ENCODE results near the gene OAF. TPM values are rescaled to one million over a fixed set of nuclear protein-coding genes. Genes with fewer than 3 reads are reported as not detected.
A peak's percentile ranks its signal among the peaks of the same experiment; 100 is the strongest.

Gene OAF
- total RNA-seq, 1 donor from 2014 or later: 17.8 TPM

GRCh38 chr11:120184946-120185705 is 25.7 kb upstream of the OAF start:
- H3K4me3 ChIP-seq: no peak overlapping the region
- H3K27me3 ChIP-seq (ENCODE audit: low read depth): no peaks in the 10 kb centered on the region
- TF ChIP-seq CTCF (IDR thresholded peaks at IDR 0.05): no peak
- H3K4me1 ChIP-seq: peaks cover 14% of the 10 kb centered on the region
- no peaks in the 10 kb centered on the region for H3K9me3 ChIP-seq
- intact Hi-C loops (cut with DNase I): no loop called here
- no peak overlapping the region for H3K27ac ChIP-seq
- ATAC-seq: peak; percentile 43 to 49
- no peak for DNase-seq
- no peaks in the 10 kb centered on the region for H3K36me3 ChIP-seq

- TF ChIP-seq CTCF (IDR thresholded peaks at IDR 0.05): no peak
- ATAC-seq (no peak), DNase-seq (no peak)
- Histone ChIP-seq H3K36me3 (no peaks in the 10 kb centered on the region), H3K27me3 (ENCODE audit: low read depth) (no peaks in the 10 kb centered on the region), H3K27ac (peak overlapping the region; percentile 11), H3K4me3 (no peak overlapping the region), H3K4me1 (peaks cover 14% of the 10 kb centered on the region), H3K9me3 (no peaks in the 10 kb centered on the region)
- intact Hi-C loops (cut with DNase I): no loop called here
These were observed 25.0 kb upstream of the OAF start for GRCh38 chr11:120185706-120186455.

GRCh38 chr11:120186456-120186773 is 24.4 kb upstream of the OAF start:
- intact Hi-C loops (cut with DNase I): no loop called here
- Histone ChIP-seq H3K27ac (peak overlapping the region; percentile 11), H3K27me3 (ENCODE audit: low read depth) (no peaks in the 10 kb centered on the region), H3K36me3 (no peaks in the 10 kb centered on the region), H3K4me1 (peaks cover 14% of the 10 kb centered on the region), H3K9me3 (no peaks in the 10 kb centered on the region), H3K4me3 (no peak overlapping the region)
- DNase-seq (no peak), ATAC-seq (no peak)
- no peak for TF ChIP-seq CTCF (IDR thresholded peaks at IDR 0.05)

GRCh38 chr11:120186774-120187591 is 23.8 kb upstream of the OAF start:
- DNase-seq: no peak
- peaks cover 14% of the 10 kb centered on the region for H3K4me1 ChIP-seq
- H3K36me3 ChIP-seq: no peaks in the 10 kb centered on the region
- no peak for TF ChIP-seq CTCF (IDR thresholded peaks at IDR 0.05)
- peak in 1 of 2 donors; percentile 25 for ATAC-seq
- no peak overlapping the region for H3K4me3 ChIP-seq
- H3K9me3 ChIP-seq: no peaks in the 10 kb centered on the region
- intact Hi-C loops (cut with DNase I): no loop called here
- H3K27me3 ChIP-seq (ENCODE audit: low read depth): no peaks in the 10 kb centered on the region
- H3K27ac ChIP-seq: peak overlapping the region; percentile 49

GRCh38 chr11:120188371-120188770 is 22.5 kb upstream of the OAF start:
- no peak for DNase-seq
- Histone ChIP-seq H3K9me3 (no peaks in the 10 kb centered on the region), H3K4me1 (peaks cover 14% of the 10 kb centered on the region)

More at GRCh38 chr11:120188371-120188770, 22.5 kb upstream of the OAF start:
- no peaks in the 10 kb centered on the region for H3K27me3 ChIP-seq (ENCODE audit: low read depth)
- TF ChIP-seq CTCF (IDR thresholded peaks at IDR 0.05): no peak
- intact Hi-C loops (cut with DNase I): no loop called here
- H3K4me3 ChIP-seq: no peak overlapping the region
- no peak overlapping the region for H3K27ac ChIP-seq
- no peaks in the 10 kb centered on the region for H3K36me3 ChIP-seq
- ATAC-seq: no peak

Data from lower lobe of right lung (tissue), 2 donors.